NB4 (cell line): ENCODE data around the gene ACSBG1.

ENCODE experiments used
- MAX ChIP-seq: IDR thresholded peaks from 2 replicates; pipeline ENCODE4 v1.6.1; 2011; ENCODE audit warnings: low read depth, low read length
- POLR2A ChIP-seq: IDR thresholded peaks from 2 replicates; pipeline ENCODE4 v1.6.1; 2011; ENCODE audit warnings: mild to moderate bottlenecking; ENCODE audit not compliant: insufficient read length; ENCODE audit errors: extremely low read depth
- TF ChIP-seq, protein P1 (sequence below): IDR thresholded peaks from one replicate; pipeline ENCODE4 v1.5.1; 2012; ENCODE audit warnings: low read depth, low read length

DNA sequence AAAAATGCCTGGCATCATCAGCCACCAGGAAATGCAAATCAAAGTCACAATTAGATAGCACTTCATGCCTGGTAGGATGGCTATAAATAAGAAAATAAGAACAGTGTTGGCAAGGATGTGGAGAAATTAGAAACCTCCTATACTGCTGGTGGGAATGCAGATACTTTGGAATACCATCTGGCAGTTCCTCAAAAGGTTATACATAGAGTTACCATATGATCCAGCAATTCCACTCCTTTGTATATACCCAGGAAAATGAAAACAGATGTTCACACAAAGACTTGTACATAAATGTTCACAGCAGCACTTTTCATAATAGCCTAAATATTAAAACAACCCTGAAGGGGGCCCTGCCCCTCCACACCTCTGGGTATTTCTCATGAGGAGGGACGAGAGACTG lies 13.7 kb downstream of the ACSBG1 start:
- TF ChIP-seq, protein P1, sequence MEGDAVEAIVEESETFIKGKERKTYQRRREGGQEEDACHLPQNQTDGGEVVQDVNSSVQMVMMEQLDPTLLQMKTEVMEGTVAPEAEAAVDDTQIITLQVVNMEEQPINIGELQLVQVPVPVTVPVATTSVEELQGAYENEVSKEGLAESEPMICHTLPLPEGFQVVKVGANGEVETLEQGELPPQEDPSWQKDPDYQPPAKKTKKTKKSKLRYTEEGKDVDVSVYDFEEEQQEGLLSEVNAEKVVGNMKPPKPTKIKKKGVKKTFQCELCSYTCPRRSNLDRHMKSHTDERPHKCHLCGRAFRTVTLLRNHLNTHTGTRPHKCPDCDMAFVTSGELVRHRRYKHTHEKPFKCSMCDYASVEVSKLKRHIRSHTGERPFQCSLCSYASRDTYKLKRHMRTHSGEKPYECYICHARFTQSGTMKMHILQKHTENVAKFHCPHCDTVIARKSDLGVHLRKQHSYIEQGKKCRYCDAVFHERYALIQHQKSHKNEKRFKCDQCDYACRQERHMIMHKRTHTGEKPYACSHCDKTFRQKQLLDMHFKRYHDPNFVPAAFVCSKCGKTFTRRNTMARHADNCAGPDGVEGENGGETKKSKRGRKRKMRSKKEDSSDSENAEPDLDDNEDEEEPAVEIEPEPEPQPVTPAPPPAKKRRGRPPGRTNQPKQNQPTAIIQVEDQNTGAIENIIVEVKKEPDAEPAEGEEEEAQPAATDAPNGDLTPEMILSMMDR = no peak
- TF ChIP-seq POLR2A (no peak), MAX (no peak)
